Measurements from ENCODE around the gene SIDT2. TPM values are rescaled to one million over a fixed set of nuclear protein-coding genes. Genes with fewer than 3 reads are reported as not detected.

SIDT2 gene
- total and polyA plus RNA-seq, 2 of the 13 experiments (the other 11 are each of a cell fraction or from before 2014, with no cell fraction given) = 11.5 to 28.0 TPM

- TF ChIP-seq USF2 (IDR thresholded peaks at IDR 0.05; ENCODE audit: low read depth, low read length) = no peak
- TF ChIP-seq USF2 (CRISPR knock-in tag; IDR thresholded peaks at IDR 0.05; ENCODE audit: borderline replicate concordance) = no peak; the same call in 1 of the 2 replicates
- 0 out of 2 replicates have a peak, but pooled peaks have one; percentile 62 for TF ChIP-seq STAT6 (CRISPR knock-in tag; IDR thresholded peaks at IDR 0.05; ENCODE audit: borderline replicate concordance)
- TF ChIP-seq ZNF629 (CRISPR knock-in tag; conservative IDR thresholded peaks at IDR 0.05) = 0 out of 2 replicates have a peak, but pooled peaks have one; percentile 4
- no peak for TF ChIP-seq MTF2 (CRISPR knock-in tag; IDR thresholded peaks at IDR 0.05; ENCODE audit: borderline replicate concordance)
- no peak for TF ChIP-seq CCAR2 (optimal IDR thresholded peaks at IDR 0.05; ENCODE audit: low read depth, low read length)
- no peak for TF ChIP-seq IRF9 (CRISPR knock-in tag; IDR thresholded peaks at IDR 0.05; ENCODE audit: borderline replicate concordance)
- TF ChIP-seq ZBTB42 (CRISPR knock-in tag; IDR thresholded peaks at IDR 0.05) = 0 out of 2 replicates have a peak, but pooled peaks have one; percentile 45
- TF ChIP-seq ZFP62 (CRISPR knock-in tag; IDR thresholded peaks at IDR 0.05) = no peak
- TF ChIP-seq UBTF (CRISPR knock-in tag; IDR thresholded peaks at IDR 0.05) = peak; percentile 79
- TF ChIP-seq ZZZ3 (CRISPR knock-in tag; IDR thresholded peaks at IDR 0.05; ENCODE audit: borderline replicate concordance) = no peak
- no peak for TF ChIP-seq PCBP2 (optimal IDR thresholded peaks at IDR 0.05; ENCODE audit: low read depth, low read length, poor library complexity, severe bottlenecking)
- TF ChIP-seq THYN1 (CRISPR knock-in tag; IDR thresholded peaks at IDR 0.05; ENCODE audit: borderline replicate concordance, low read depth) = no peak
- no peak for TF ChIP-seq LCORL (IDR thresholded peaks at IDR 0.05)
- TF ChIP-seq LCORL (CRISPR knock-in tag; IDR thresholded peaks at IDR 0.05) = peak; percentile 75
- peak; percentile 48; the same call in 1 of the 2 replicates for TF ChIP-seq SOX5 (CRISPR knock-in tag; IDR thresholded peaks at IDR 0.05; ENCODE audit: borderline replicate concordance)
- no peak for TF ChIP-seq TCF12 (IDR thresholded peaks at IDR 0.05)
- TF ChIP-seq TCF12 (CRISPR knock-in tag; IDR thresholded peaks at IDR 0.05) = peak; percentile 89
- TF ChIP-seq WIZ (CRISPR knock-in tag; IDR thresholded peaks at IDR 0.05) = no peak
- TF ChIP-seq ELF1 (CRISPR knock-in tag; IDR thresholded peaks at IDR 0.05) = peak; percentile 87
- no peak for TF ChIP-seq JUND (CRISPR knock-in tag; IDR thresholded peaks at IDR 0.05)
- TF ChIP-seq ZNF44 (CRISPR knock-in tag; IDR thresholded peaks at IDR 0.05) = no peak
- TF ChIP-seq NCOA1 (CRISPR knock-in tag; IDR thresholded peaks at IDR 0.05) = no peak
Measured at GRCh38 chr11:117143871-117144476, 34.6 kb upstream of the SIDT2 start, which contains the start of gene PAFAH1B2 (continued).

All from HepG2 (cell line).